Activated T-cell treated with anti-CD3 and anti-CD28 coated beads for 1 hour (primary cell): ENCODE data around the gene ERN1.

Experiments used
- DNase-seq: peaks from one replicate; pipeline ENCODE4 v3.0.0-alpha.2; 2020; ENCODE audit warnings: low read depth

ERN1 gene

GRCh38 chr17:64157669-64158180 is 27.8 kb upstream of the ERN1 start:
- no peak for DNase-seq

DNA sequence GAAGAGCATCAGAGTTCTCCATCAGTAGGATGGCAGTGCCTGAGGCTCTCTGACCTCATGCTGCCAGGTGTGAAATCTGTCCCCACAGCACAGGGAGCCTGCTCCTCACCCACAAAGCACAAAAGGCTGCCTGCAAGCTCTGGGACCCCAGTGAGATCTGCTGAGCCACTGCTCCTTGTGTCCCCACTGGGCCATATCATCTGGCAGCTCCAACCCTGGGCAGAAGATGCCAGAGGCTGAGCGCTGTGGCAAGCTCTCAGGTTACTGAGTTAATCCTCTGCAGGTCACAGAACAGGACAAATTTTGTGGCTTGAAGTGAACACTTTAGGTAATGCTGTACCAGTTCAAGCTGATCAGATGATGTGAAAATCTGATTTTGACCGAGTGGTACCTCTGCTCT is 26.7 kb upstream of the ERN1 start:
- no peak for DNase-seq

DNA sequence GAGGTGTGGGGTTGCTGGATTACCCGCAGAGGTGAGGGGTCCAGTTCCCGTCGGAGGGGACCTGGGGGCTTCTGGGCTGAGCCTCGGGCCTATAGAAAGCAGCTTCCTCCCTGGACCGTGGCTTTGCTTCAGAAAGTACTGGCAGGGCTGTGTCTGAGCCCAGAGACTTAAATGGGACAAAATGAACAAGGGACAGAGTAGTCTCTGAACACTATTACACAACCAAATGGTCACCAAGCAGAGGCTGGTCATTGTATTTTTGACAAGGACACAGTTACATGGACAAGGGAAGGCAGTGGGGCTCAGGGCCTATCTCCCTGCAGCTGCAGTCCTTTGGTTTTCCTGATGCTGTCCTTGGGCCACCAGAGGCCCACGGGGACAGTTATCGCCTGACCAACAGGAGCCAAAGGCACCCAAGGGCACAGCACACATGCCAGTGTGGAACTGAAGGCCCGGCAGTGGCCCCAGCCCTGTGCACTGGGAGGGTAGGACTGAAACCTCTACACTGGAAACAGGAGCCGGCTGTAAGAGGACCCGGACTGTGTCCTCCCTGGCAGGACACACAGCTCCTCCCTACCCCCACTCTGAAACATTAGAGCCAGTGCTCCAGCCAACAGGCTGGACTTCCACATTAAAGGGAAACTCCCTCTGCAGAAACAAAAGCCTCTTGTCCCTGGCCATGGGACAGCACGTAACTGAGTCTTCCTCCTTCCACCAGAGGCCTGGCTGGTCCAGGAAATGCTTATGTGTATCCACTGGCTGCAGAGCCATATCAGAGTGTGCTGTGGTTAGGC is 26.0 kb upstream of the ERN1 start:
- no peak for DNase-seq

GRCh38 chr17:64155129-64155528 is 25.2 kb upstream of the ERN1 start:
- DNase-seq, result no peak

DNA sequence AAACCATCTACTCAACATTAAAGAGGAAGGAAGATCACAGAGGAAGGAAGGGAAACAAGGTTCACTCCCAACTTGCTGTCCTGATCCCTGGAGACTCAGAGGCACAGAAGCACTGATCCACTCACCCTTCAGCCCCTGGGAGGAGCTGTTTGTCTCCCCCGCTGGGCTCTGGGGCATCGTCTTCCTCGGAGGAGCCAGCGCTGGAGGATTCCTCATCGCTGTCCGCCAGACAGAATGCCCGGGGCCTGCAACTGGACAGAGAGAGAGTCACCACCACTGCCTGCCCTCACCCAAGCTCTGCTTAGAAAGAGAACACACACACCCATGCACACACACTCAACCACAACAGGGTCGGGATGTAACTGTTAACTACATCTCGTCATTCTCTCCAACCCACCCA is 24.8 kb upstream of the ERN1 start:
- DNase-seq, result no peak

DNA sequence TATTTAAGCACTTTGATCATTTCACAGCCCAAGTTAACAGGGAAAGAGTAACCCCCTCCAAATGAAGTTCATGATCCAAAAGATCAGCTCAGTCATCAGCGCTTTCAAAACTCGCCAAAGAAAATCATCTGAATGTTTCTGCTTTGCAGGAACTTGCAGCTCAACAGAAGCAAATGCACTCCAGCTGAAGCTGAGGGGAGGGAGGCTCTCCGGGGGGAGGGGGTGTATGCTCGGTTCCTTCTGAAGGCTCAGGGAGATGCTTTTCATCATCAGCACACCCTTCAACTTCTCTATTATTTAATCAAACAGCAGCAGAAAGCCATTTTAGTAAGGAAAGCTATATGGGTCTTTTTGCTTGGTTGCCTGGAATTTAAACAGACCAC is 24.4 kb upstream of the ERN1 start:
- DNase-seq, result no peak

GRCh38 chr17:64153565-64154312 is 23.8 kb upstream of the ERN1 start:
- no peak for DNase-seq

DNA sequence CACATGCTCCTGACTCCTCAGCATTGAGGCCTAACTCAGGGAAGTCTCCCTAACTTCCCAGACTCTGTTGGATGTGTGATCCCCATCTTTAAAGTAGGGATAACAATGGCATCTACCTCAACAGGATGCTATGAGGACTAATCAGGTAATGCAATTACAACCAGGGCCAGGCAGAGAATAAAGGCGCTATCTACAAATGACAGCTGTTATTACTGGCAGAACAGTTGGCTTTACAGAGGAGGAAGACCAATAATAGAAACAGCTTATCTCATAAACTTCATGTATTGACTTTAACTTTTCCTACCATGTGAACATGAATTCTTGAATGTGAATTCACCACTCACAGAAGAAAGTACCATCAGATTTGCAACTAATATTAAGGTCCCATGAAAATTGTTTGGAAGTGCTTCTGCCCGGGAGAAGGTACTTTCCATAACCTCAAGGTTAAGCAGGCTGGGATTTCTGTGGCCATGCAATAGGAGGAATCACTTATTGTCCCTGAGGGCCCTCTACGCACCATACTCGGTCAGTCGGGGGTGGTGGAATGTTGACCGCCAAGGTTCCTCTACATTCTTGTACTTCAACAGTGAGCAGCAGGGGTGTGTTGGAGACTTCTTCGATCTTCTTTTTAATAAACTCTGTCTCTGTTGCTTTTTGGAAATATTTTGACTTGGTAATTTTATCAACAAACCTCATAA is 22.6 kb upstream of the ERN1 start:
- no peak for DNase-seq

- no peak for DNase-seq
These were observed 21.0 kb upstream of the ERN1 start for GRCh38 chr17:64151016-64151368.

DNA sequence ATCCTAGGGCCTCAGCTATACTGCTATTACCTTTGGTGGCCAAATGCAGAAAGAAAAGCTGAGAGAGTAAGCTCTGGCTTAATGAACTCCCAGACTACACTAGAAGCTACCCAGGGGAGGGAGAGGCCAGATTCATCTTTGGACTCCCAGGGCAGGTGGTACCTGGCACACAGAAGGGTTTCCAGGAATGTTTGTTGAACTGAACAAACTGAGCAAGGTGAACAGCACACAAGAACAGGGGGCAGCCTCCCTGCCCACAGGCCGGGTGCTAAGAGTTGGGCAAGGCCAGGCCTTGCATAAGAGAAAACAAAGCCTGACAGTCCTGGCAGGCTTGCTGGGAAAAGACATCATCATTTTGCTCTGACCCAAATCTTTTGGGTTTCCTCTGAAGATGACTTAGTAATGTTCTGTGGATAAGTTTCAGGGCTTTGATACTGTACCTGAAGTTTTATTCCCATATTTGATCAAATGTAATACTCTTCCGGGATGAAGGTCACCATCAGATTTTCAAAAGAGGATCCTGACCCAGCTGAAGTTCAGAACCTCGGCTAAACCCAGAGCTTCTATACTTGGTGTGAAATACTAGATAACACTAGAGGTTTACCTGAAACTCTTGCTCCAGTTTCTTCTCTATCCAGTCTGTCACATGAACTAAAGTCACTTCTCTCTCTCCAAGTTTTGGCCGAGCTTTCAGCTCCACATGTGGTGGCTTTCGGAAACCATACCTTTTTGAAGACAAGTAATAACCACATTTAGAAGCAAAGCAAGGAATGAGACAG is 20.5 kb upstream of the ERN1 start:
- no peak for DNase-seq

GRCh38 chr17:64149196-64149595 is 19.3 kb upstream of the ERN1 start:
- DNase-seq, result no peak

DNA sequence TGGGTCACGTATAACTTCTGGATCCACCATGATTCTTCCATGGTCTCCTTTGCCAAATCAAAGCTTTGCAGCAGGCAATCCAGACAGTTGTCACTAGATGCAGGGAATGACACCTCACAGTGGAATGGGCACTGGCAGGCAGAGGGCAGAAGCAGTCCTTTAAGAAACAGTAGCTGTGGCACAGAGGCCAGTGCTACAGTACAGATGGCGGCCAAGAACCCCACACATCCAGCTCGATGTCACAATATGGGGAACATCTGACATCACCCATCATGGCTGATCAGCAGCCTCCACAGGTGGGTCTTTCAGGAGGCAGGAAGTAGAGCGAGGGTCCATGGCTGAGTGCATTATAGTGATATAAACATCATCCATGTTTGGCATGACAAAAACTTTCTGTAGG is 18.8 kb upstream of the ERN1 start:
- no peak for DNase-seq

DNA sequence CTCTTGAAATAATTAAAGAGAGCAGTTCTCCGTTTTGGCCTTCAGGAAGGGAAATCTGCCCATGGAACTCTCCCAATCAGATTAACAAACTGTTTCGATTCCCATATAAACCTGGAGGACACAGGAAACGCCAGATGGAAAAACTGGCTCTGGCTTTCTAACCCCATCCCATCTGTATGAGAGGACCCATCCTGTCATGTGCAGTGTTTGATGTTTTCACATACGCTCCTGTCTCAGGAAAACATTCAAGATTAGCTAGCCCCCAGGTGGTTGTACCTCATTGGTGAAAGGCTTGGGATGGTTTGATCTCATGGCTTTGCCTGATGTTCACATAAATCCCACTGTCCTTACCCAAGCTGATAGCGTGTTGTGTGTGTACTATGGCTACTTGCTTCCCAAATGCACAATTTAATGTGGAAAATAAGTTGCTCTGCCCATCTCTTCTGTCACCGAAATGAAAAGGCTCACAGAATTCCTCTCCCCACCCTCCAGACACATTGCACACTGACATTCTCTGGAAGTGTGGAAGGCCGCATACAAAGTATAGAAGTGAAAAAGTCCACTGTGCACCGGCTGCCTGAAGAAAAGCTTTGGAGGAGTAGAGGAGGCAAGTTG is 18.2 kb upstream of the ERN1 start:
- DNase-seq, result no peak

DNA sequence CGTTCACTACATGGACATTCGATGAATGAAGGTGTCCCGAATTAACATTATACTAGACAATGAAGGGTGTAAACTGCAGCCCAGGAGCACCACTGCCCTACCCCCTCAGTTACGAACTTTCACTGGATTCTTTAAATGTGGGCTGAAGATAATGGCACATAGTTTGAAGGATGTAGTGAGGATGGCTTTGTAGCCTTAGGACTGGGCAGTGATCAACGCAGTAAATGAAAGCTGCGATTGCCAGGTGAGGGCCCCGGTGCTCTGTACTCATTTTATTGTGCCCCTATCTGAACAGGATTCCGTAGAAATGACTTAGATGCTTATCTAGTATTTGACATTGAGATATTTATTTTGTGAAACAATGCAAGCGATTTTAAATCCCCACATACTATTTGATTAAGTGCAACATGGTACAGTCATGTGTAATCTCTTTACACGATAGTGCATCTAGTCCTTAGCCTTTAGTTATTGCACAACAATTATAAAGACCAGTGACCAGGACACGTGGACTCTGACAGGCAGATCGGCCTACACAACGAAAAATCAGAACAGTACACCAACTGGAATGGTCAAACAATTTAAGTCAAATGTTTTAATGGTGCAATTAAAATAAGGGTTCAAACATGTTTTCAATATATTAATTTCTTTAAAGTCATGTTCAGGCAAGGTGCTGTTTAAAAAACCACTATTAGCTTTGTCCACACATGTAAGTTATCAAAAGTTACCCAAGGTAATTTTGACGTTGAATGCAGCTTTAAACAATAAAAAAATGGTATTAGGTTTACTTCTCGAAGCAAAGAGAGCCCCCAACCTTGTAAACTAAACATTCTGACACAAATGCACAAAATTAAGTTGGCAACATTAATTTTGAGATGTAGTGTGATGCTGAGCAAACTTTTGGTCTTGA is 17.4 kb upstream of the ERN1 start:
- no peak for DNase-seq

DNA sequence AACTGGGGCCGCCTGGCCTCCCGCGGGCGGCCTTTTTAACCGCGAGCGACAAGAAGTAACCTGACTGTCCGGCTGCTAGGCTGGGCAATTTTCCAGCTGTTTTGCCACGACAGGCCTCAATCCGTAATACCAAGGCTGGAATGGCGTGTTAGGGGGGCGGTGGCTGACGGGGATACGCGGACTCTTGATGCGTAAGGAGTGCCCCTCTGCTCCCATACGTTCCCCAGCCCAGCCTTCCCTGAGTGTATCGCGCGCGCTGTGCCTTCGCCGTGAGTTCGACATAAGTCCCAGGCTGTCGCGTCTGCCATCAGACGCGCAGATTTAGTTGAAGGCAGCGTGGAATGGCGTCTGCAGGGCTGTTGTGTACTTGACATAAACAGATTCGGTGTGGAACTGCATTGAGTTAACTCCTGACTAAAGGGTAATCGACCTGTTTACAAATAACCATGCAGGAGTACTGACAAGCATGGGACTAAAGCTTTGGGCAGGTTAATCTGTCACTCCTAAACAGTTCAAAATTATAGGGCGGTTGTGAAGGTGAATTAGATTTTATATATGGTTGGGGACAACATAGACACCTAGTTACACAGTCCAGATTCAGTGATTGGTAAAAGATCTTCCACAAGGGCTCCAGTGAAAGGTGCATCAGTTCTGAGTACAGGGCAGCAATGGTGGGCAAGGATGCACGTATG is 16.6 kb upstream of the ERN1 start:
- DNase-seq, result peak; percentile 33

DNA sequence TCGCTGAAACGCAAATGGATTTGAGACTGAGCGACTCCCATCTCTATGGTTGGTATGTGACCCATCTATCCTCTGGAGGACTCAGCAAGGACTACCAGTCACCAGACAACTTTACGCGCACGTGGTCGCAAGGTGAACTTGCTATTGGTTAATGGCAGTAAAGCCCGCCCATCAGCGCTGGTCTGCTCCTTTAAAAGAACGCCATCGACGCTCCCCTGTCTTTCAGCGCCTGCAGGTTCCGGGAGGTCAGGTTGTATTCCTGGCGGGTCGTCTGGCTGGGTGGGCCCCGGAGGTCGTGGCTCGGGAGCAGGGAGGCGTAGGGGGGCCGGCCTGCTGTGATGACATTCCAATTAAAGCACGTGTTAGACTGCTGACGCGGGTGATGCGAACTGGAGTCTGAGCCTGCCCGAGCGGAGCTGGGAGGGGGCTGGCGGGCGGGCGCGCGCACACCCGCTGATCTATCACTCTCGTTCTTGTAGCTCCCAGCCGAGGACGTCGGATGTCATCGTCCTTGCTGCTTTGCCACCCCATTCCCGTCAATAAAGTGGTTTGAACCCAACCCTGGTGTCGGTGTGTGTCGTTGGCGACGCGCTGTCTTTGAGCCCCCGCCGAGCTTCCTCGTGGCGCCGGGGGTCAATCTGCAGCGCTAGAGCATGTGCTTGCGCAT is 15.9 kb upstream of the ERN1 start:
- DNase-seq, result peak; percentile 91

DNA sequence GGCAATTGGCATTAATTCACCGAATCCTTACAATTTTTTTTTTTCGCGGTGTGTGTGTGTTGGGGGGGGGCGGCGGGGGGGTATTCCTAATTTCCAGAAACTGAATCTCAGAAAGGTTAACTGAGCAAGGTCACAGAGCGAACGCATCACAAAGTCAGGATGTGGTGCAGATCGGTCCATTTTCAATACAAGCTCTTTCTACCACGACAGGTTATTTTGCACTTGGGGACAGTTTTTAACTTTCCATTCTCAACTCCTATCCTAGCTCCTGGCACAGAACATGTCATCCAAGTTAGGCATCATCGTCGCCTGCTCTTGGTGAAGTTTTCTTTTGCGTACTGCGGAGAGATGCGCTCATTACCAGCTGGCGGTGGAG is 15.4 kb upstream of the ERN1 start:
- no peak for DNase-seq

DNA sequence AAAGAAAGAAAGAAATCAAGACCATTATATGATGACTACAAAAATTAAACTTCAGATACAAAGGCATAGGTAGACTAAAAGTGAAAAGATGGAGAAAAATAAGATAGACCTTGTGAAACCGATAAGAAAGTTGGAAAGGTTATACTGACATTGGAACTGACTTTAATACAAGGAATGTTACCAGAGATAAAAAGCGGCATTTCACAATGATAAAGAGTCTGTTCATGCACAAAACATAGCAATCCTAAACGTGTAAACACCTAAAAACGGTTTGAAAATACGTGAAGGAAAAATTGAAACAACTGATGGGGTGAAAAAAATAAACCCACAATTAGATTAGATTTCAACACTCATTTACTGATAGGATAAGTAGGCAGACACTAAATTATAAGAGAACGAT is 9.6 kb upstream of the ERN1 start:
- DNase-seq, result no peak

GRCh38 chr17:64138441-64138840 is 8.5 kb upstream of the ERN1 start:
- DNase-seq, result no peak

- DNase-seq, result no peak
These were observed 5.1 kb upstream of the ERN1 start for GRCh38 chr17:64135000-64135399.
